ENCODE results near the gene NCKAP5.

DNA sequence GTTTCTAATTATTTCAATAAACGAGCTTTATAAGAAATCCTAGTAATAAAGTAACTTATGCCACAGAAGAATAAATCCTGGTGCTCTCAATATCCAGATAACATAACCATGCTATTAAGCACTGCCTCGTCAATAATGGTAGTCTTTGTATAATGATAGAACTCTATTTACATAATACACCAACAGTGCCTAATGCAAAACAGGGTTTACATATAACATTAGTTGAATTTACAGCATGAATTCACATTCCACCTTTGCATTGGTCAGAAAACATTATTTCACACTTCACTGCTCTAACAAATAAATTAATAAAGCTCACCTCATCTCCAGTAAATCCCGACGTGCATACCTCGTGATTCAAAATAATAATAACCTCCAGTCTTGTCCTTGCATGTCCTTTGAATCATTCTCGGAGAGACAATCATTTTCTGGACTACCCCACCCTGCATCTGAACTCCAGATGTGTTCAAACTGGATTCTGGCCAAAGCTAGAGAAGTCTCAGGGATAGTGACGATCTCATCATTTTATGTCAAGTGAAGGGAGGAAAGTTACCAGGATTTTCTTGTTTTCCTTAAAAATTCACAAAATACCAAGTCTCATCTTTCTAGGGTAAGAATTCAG, 189.2 kb downstream of the NCKAP5 start:
- TF ChIP-seq EZH2 (IDR thresholded peaks at IDR 0.05; ENCODE audit: low read depth, low read length, severe bottlenecking) (no peak), GABPA (IDR thresholded peaks at IDR 0.05; ENCODE audit: borderline replicate concordance, insufficient read depth, low read length) (no peak)
- TF ChIP-seq, protein P1, sequence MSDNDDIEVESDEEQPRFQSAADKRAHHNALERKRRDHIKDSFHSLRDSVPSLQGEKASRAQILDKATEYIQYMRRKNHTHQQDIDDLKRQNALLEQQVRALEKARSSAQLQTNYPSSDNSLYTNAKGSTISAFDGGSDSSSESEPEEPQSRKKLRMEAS (IDR thresholded peaks at IDR 0.05), result no peak
- TF ChIP-seq, protein P2, sequence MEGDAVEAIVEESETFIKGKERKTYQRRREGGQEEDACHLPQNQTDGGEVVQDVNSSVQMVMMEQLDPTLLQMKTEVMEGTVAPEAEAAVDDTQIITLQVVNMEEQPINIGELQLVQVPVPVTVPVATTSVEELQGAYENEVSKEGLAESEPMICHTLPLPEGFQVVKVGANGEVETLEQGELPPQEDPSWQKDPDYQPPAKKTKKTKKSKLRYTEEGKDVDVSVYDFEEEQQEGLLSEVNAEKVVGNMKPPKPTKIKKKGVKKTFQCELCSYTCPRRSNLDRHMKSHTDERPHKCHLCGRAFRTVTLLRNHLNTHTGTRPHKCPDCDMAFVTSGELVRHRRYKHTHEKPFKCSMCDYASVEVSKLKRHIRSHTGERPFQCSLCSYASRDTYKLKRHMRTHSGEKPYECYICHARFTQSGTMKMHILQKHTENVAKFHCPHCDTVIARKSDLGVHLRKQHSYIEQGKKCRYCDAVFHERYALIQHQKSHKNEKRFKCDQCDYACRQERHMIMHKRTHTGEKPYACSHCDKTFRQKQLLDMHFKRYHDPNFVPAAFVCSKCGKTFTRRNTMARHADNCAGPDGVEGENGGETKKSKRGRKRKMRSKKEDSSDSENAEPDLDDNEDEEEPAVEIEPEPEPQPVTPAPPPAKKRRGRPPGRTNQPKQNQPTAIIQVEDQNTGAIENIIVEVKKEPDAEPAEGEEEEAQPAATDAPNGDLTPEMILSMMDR (IDR thresholded peaks at IDR 0.05; ENCODE audit: control extremely low read depth in 1 of 3, insufficient read depth in 1 of 3, low read depth in 1 of 3, low read length in 3 of 3), result no peak
